Ishikawa (cell line): ENCODE data around the gene DHRS4L2.

Experiments
- CREB1 ChIP-seq: IDR thresholded peaks from 2 replicates; pipeline ENCODE4 v1.6.1; 2012; ENCODE audit warnings: low read depth
- EGR1 ChIP-seq: IDR thresholded peaks from 2 replicates; pipeline ENCODE4 v1.6.1; 2012
- EP300 ChIP-seq: IDR thresholded peaks from 2 replicates; pipeline ENCODE4 v1.6.1; 2012; ENCODE audit warnings: borderline replicate concordance
- FOXM1 ChIP-seq: IDR thresholded peaks from 2 replicates; pipeline ENCODE4 v1.6.1; 2012; ENCODE audit warnings: low read depth, borderline replicate concordance
- MAX ChIP-seq: IDR thresholded peaks from 2 replicates; pipeline ENCODE4 v1.6.1; 2012
- REST ChIP-seq: IDR thresholded peaks from 2 replicates; pipeline ENCODE4 v1.6.1; 2012; ENCODE audit warnings: low read depth, mild to moderate bottlenecking
- TCF12 ChIP-seq: IDR thresholded peaks from 2 replicates; pipeline ENCODE4 v1.6.1; 2012; ENCODE audit warnings: low read depth
- TEAD4 ChIP-seq: IDR thresholded peaks from 2 replicates; pipeline ENCODE4 v1.6.1; 2012
- USF1 ChIP-seq: IDR thresholded peaks from 2 replicates; pipeline ENCODE4 v1.6.1; 2012
- YY1 ChIP-seq: IDR thresholded peaks from 2 replicates; pipeline ENCODE4 v1.6.1; 2012; ENCODE audit warnings: low read depth

GRCh38 chr14:24037658-24038037 is 48.9 kb downstream of the DHRS4L2 start:
- TF ChIP-seq TCF12 (no peak), EP300 (no peak), USF1 (no peak), MAX (no peak), FOXM1 (no peak), REST (no peak), EGR1 (no peak), YY1 (no peak), TEAD4 (no peak), CREB1 (no peak)
